Urinary bladder (tissue), 4 donors: ENCODE results near the gene ACAD11. TPM values are rescaled to one million over a fixed set of nuclear protein-coding genes. Genes with fewer than 3 reads are reported as not detected.

Source experiments
- DNase-seq: peaks from one replicate; pipeline ENCODE4 v3.0.0-alpha.2; 2015; ENCODE audit errors: extremely low spot score
- H3K27ac ChIP-seq: one replicate; pipeline ENCODE4 v1.5.1; 2013; ENCODE audit warnings: low read depth, mild to moderate bottlenecking, moderate library complexity
- H3K36me3 ChIP-seq: one replicate; pipeline ENCODE4 v1.6.1; 2013; ENCODE audit warnings: mild to moderate bottlenecking, moderate library complexity; ENCODE audit not compliant: insufficient read depth
- H3K4me1 ChIP-seq: one replicate; pipeline ENCODE4 v1.6.1; 2013; ENCODE audit warnings: mild to moderate bottlenecking, moderate library complexity; ENCODE audit not compliant: insufficient read depth
- H3K4me3 ChIP-seq: one replicate; pipeline ENCODE4 v1.5.1; 2013; ENCODE audit warnings: low read depth, low read length
- WGBS: extraction: QIAGEN DNeasy Blood & Tissue Kit; methylation state at CpG from one replicate; pipeline ENCODE4 v1.1.7; 2013; 5-methylcytosine and 5-hydroxymethylcytosine counted together
- polyA plus RNA-seq: library from polyadenylated mRNA; stranded (reverse); fragments of 200-250 nt; gene quantifications from one replicate; pipeline ENCODE4 v1.2.3, GENCODE V29; 2013
- total RNA-seq: library from RNA; depleted of rRNA; stranded (reverse); fragments of >200 nt; gene quantifications from one replicate; pipeline ENCODE4 v1.2.3, GENCODE V29; 2014
- donor health status: healthy with polysubstance abuse.
- donor health status: healthy.

The ACAD11 gene, protein sequence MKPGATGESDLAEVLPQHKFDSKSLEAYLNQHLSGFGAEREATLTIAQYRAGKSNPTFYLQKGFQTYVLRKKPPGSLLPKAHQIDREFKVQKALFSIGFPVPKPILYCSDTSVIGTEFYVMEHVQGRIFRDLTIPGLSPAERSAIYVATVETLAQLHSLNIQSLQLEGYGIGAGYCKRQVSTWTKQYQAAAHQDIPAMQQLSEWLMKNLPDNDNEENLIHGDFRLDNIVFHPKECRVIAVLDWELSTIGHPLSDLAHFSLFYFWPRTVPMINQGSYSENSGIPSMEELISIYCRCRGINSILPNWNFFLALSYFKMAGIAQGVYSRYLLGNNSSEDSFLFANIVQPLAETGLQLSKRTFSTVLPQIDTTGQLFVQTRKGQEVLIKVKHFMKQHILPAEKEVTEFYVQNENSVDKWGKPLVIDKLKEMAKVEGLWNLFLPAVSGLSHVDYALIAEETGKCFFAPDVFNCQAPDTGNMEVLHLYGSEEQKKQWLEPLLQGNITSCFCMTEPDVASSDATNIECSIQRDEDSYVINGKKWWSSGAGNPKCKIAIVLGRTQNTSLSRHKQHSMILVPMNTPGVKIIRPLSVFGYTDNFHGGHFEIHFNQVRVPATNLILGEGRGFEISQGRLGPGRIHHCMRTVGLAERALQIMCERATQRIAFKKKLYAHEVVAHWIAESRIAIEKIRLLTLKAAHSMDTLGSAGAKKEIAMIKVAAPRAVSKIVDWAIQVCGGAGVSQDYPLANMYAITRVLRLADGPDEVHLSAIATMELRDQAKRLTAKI
- 47.3 TPM for total RNA-seq
- polyA plus RNA-seq: 10.2 TPM

DNA sequence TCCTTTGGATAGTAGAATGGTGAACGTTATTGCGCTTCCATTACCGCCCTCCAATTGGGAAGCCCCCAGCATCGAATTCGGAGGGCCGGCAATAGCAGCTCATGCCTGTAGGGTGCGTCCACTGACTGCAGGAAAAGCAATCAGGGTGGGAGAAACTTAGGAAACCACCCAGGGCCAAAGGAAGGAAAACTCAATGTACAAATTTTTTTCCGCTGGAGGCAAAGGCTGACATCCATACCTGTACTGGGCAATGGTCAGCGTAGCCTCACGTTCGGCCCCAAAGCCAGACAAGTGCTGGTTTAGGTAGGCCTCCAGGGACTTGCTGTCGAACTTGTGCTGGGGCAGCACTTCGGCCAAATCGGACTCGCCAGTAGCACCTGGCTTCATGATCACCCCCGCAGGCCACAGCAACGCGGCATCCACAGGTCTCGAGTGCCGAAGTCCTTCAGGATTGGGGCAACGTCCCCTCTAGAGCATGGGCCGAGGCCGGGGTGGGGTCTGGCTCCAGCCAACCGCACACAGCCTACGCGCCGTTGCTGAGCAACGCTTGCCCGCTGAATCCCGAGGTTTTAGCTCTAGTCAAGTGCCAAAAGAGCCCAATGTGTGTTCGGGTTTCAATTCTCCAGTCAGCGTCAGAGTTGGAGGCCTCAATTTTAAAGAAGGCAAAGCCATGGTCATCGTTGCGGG is at the start of gene ACAD11:
Gene ACAD11, minus strand, starts transcription at position 445 of the 687 bp plus-strand sequence. Its CDS starts 58 bp downstream, at position 387.
- H3K36me3 ChIP-seq: no peaks in the 10 kb centered on the region
- peaks cover 1% of the 10 kb centered on the region for H3K4me1 ChIP-seq
- under 1% methylated on average over 34 of the region's 34 CpGs for WGBS
- peak within 1 kb of the TSS; percentile 95 for H3K27ac ChIP-seq
- DNase-seq: peak; percentile 31
- H3K4me3 ChIP-seq: peak within 1 kb of the TSS; percentile 94

DNA sequence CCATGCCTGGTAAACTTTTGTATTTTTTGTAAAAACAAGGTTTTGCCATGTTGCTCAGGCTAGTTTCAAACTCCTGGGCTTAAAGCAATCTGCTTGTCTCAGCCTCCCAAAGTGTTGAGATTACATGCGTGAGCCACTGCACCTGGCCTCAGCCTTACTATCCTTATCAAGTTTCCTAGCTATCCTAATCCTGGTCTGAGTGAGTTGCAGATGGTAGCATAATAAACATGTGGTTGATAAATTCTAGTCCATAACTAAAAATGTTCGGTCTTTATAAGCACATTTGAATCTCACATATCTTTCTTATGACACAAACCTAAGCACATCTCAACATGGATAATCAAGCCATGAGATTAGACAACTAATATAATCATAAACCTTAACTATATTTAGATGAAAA is 44.1 kb upstream of the ACAD11 start:
- no peak for DNase-seq
- Histone ChIP-seq H3K36me3 (no peaks in the 10 kb centered on the region), H3K27ac (no peak overlapping the region), H3K4me3 (no peak overlapping the region), H3K4me1 (no peaks in the 10 kb centered on the region)
- 53% methylated on average over 2 of the region's 2 CpGs for WGBS

DNA sequence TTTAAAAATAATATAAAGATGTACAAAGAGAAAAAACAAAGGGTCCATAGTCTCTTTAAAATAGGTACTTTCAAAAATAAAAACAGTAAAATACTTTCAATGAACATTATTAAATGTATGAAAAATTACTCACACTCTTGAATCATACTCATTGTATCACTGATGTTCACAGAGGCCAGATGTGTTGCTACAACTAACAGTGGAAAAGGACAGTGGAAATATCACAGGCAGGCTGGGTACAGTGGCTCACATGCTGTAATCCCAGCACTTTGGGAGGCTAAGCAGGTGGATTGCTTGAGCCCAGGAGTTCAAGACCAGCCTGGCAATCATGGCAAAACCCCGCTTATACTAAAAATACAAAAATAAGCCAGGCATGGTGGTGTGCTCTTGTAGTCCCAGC is 35.8 kb upstream of the ACAD11 start:
- no peak for DNase-seq
- WGBS: 96% methylated on average over 1 of the region's 1 CpG
- no peak overlapping the region for H3K4me3 ChIP-seq
- peaks cover 9% of the 10 kb centered on the region for H3K36me3 ChIP-seq
- no peak overlapping the region for H3K27ac ChIP-seq
- no peaks in the 10 kb centered on the region for H3K4me1 ChIP-seq

DNA sequence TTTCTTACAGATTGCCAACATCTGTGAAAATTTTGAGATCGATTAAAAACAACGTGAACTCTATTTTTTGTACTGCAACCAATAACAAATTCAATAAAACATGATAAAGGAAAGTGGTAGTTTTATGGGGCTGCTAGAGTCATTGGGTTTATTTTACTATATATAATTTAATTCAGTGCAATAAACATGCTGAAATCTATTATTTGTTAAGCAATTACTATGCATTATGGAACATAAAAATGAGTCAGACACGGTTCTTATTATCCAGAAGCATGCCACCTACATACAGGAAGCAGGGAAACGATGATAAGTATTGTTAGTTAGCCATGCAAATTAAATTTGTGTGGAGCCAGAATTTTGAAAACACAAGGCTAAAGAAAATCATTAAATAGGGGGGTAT is 35.4 kb upstream of the ACAD11 start:
- peaks cover 10% of the 10 kb centered on the region for H3K36me3 ChIP-seq
- WGBS: 88% methylated on average over 4 of the region's 4 CpGs

DNA sequence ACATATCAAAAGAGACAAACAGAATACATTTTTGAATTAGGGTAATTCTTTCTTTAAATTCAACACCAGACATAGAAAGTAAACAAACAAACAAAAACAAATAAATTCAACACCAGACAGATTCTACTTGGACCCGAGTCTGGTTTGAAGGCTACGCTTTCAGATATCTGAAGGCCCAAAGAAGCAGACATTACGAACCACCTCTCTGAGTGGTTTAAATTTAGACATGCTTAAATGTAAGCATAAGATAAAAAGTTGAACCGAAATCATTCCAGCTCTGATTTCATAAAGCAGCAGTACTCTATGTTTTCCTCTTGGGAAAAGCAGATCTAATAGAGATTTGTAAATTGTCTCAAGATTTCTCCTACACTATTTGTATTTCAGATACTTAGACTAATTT is 30.4 kb upstream of the ACAD11 start:
- H3K36me3 ChIP-seq: peaks cover 6% of the 10 kb centered on the region
- 79% methylated on average over 4 of the region's 4 CpGs for WGBS
- H3K27ac ChIP-seq: no peak overlapping the region
- H3K4me1 ChIP-seq: no peaks in the 10 kb centered on the region
- no peak overlapping the region for H3K4me3 ChIP-seq
- DNase-seq: no peak

More for the DNA sequence above, 35.4 kb upstream of the ACAD11 start:
- no peak for DNase-seq
- no peaks in the 10 kb centered on the region for H3K4me1 ChIP-seq
- no peak overlapping the region for H3K4me3 ChIP-seq
- no peak overlapping the region for H3K27ac ChIP-seq

DNA sequence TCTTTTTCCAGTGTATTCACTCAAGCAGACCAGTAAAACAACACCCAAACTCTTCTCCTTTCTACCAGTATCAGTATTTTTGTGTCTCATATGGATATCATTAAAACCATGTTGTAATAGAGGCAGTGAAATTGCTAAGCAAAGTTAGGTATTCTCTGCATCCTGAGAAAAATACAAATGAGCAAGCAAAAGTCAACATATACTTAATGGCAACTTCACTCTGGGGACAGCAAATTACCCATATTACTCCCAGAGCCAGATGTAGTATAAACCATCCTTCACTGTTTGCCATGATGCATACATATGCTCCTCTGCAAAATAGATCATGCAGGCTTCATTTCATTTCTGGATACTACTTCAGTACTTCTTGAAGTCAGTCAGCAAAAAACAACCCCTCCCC is 22.6 kb upstream of the ACAD11 start:
- no peak overlapping the region for H3K27ac ChIP-seq
- no peaks in the 10 kb centered on the region for H3K36me3 ChIP-seq
- DNase-seq: no peak
- no peaks in the 10 kb centered on the region for H3K4me1 ChIP-seq
- H3K4me3 ChIP-seq: no peak overlapping the region

DNA sequence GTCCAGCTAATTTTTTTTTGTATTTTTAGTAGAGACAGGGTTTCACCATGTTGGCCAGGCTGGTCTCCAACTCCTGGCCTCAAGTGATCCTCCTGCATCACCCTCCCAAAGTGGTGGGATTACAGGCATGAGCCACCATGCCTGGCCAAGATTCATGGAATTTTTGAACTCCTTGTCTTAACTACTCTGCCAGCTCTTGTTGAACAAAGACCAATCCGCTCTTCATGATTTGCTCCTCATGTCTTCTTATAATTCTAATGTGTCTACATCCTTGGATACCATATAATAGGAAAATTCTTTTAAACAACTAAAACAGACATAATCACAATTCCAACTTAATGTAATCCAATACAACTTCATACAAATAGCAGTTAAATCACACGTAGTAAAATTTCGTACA is 21.8 kb upstream of the ACAD11 start:
- 97% methylated on average over 3 of the region's 3 CpGs for WGBS
- H3K4me3 ChIP-seq: no peak overlapping the region
- no peak for DNase-seq
- no peak overlapping the region for H3K27ac ChIP-seq
- no peaks in the 10 kb centered on the region for H3K4me1 ChIP-seq
- no peaks in the 10 kb centered on the region for H3K36me3 ChIP-seq

DNA sequence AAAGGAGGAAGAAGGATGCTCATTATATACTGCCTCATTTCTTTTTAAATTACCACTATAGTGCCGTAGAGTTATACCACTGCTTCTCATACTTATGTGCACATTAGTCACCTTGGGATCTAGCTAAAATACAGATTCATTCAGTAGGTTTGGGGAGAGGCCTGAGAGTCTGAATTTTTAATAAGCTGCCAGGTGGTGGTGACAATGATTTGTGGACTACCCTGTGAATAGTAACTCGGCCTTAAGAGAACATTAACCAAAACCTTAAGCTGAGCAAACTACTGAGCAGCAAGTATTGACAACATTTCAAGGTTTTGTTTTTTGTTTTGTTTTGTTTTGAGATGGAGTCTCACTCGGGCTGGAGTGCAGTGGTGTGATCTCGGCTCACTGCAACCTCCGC is 20.3 kb upstream of the ACAD11 start:
- Histone ChIP-seq H3K36me3 (no peaks in the 10 kb centered on the region), H3K4me3 (no peak overlapping the region), H3K27ac (no peak overlapping the region), H3K4me1 (no peaks in the 10 kb centered on the region)
- WGBS: 91% methylated on average over 5 of the region's 5 CpGs
- DNase-seq: no peak

DNA sequence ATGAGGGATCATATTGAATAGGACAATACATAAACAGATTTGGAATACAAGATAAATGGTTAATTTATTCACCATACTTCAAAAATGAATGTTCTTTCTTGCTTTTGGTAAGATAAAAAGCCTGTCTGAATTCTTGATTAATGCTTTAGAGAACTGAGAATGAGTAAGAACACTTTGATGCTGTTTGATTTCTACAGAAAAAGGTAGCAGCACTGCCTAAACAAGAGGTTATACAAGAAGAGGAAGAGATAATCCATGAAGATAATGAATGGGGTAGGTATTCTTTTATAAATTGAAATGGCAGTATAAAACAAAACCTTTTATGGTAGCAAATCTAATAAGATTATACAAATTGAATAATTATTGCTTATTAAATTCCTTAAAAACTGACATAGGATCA is 15.8 kb upstream of the ACAD11 start:
- no peak overlapping the region for H3K4me3 ChIP-seq

DNA sequence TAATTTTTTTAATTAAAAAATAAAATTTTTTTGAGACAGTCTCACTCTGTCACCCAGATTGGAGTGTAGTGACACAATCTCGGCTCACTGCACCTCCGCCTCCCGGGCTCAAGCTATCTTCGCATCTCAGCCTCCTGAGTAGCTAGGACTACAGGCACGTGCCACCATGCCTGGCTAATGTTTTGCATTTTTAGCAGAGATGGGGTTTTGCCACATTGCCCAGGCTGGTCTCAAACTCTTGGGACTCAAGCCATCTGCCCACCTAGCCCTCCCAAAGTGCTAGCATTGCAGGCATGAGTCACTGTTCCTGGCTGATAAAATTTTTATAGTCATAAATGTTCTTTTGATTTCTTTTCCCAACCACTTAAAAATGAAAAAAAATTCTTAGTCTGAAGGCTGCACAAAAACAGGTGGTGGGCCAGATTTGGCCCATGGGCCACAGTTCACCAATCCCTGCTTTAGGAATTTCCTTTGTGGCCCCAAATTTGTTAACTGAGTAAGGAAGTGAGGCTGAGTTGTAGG is 9.7 kb upstream of the ACAD11 start:
- H3K4me3 ChIP-seq: no peak overlapping the region
- DNase-seq: no peak
- no peaks in the 10 kb centered on the region for H3K36me3 ChIP-seq
- no peak overlapping the region for H3K27ac ChIP-seq
- 95% methylated on average over 5 of the region's 5 CpGs for WGBS
- no peaks in the 10 kb centered on the region for H3K4me1 ChIP-seq

More for the DNA sequence above, 15.8 kb upstream of the ACAD11 start:
- DNase-seq: no peak
- Histone ChIP-seq H3K27ac (no peak overlapping the region), H3K4me1 (no peaks in the 10 kb centered on the region), H3K36me3 (peaks cover 1% of the 10 kb centered on the region)

DNA sequence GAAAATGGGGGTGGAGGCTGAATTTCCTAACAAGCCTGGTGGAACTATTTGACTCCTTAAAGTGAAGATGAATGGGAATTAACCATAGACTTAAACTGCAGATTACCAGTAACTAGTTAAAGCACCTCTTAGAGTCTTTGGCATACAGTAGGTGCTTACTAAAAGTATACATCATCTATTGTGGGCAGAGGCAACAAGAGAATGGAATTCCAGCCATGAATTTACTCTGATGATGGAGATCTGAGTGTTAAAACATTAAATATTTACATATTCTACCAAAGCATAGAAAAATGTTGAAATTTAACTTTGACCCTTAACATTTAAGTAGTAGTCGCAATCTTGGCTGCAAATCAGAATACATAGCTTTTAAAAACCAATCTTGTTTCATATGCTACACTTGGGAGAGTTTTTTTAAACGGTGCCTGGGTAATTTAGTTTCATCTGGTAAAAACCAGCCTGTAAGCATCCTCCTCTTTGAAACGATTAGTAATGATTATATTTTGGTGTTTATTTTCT is 5.7 kb upstream of the ACAD11 start:
- DNase-seq: no peak
- no peak overlapping the region for H3K4me3 ChIP-seq
- 74% methylated on average over 3 of the region's 3 CpGs for WGBS

DNA sequence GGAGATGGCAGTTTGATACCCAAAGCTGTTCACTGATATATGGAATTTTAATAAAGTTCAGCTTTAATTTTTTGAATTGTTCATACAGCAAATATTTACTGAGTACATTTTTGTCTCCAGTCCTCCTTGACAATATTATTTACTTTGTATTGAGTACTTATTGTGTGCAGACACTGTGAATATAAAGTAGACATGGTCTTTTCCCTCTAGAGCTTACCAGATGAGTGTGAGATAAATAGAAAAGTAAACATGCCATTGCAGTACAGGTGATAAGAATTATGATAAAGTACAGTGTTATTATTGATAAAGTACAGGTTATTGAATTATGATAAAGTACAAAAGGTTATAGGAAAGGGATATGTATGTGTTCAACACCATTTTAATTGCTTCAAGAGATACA is 2.6 kb upstream of the ACAD11 start:
- Histone ChIP-seq H3K36me3 (no peaks in the 10 kb centered on the region), H3K4me1 (peaks cover 1% of the 10 kb centered on the region), H3K4me3 (no peak overlapping the region), H3K27ac (no peak overlapping the region)
- no peak for DNase-seq

More for the DNA sequence above, 5.7 kb upstream of the ACAD11 start:
- Histone ChIP-seq H3K36me3 (no peaks in the 10 kb centered on the region), H3K27ac (no peak overlapping the region), H3K4me1 (peaks cover 1% of the 10 kb centered on the region)

DNA sequence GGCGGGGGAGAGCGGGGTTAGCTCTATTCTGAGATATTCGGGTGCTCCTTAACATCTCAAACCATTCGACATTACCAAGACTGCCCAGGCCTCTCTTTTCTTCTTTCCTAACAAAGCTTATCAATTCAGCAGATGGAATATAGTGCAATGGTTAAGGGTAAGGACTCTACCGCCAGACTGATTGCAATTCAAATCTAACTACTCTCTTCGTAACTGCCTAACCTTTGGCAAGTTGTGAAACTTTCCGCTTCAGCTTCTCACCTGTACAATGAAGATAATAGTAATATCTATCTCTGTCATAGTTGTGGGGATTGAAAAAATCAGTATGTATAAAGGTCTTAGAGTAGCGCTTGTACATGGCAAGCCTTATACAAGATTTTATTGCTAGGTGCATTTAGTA is 1.5 kb upstream of the ACAD11 start:
- Histone ChIP-seq H3K4me3 (peak overlapping the region; percentile 94), H3K36me3 (no peaks in the 10 kb centered on the region), H3K4me1 (peaks cover 1% of the 10 kb centered on the region), H3K27ac (no peak overlapping the region)
- DNase-seq: no peak
- 17% methylated on average over 8 of the region's 8 CpGs for WGBS
